Stimulated activated CD8-positive, alpha-beta memory T cell treated with anti-CD3 and anti-CD28 coated beads, Interleukin-15, amount 100 ng/mL, for 24 hours (primary cell): ENCODE measurements around the gene CHRNA10.

Source experiments
- DNase-seq: peaks from one replicate; pipeline ENCODE4 v3.0.0-alpha.2; 2020; ENCODE audit warnings: low read depth

Gene CHRNA10, protein sequence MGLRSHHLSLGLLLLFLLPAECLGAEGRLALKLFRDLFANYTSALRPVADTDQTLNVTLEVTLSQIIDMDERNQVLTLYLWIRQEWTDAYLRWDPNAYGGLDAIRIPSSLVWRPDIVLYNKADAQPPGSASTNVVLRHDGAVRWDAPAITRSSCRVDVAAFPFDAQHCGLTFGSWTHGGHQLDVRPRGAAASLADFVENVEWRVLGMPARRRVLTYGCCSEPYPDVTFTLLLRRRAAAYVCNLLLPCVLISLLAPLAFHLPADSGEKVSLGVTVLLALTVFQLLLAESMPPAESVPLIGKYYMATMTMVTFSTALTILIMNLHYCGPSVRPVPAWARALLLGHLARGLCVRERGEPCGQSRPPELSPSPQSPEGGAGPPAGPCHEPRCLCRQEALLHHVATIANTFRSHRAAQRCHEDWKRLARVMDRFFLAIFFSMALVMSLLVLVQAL

GRCh38 chr11:3671334-3672254 is at the start of gene CHRNA10:
TSS of gene CHRNA10 (minus strand) at chr11:3671384. CDS start at chr11:3671312, 72 bp downstream.
- DNase-seq, result no peak

- no peak for DNase-seq
These were observed 41.1 kb upstream of the CHRNA10 start for GRCh38 chr11:3712274-3712673.

DNA sequence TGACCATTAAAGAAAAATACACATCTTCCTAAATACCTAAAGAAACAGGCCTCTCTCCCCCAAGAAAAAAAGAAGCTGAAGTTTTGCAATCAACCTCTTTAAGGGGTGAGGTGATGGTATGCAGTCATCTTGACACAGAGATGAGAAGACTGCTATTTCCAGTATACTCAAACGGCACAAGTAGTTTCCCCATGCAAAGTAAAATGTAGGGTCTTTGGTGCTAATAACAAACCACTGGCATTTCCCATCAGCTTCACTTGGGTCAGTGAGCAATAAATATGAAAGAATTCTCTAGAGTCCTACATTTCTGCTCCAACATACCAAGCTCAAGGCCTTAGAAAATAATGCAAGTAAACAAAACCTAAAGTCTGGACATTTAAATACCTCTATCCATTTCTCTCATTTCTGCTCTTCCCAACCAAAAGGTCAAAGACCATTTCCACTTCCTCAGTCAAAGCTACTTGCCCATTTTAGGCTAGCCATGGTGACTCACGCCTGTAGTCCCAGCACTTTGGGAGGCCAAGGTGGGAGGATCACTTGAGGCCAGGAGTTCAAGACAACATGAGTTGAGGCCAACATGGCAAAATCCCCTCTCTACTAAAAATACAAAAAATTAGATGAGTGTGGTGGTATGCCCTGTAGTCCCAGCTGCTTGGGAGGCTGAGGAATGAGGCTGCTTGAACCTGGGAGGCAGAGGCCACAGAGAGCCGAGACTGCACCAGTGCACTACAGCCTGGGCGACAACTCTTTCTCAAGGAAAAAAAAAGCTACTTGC is 39.5 kb upstream of the CHRNA10 start:
- no peak for DNase-seq

DNA sequence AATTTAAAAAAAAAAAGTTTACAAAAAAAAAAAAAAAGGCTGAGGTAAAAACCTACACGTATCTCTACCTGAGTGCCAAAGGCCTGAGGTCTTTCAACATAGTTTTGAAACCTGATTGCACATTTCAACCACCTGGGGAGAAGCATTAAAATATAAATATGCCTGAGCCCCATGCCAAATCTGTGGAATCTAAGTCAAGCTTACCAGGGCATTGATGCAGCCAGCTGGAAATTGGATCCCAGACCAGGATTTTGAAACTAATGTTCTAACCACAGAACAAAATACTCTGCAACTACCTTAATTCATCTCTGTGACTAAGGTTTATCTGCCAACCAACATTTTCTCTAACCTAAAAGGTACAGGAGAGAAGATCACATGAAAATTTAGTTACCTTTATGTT is 38.8 kb upstream of the CHRNA10 start:
- DNase-seq, result no peak

GRCh38 chr11:3707176-3707575 is 36.0 kb upstream of the CHRNA10 start:
- DNase-seq, result no peak

- no peak for DNase-seq
These were observed 32.2 kb upstream of the CHRNA10 start for GRCh38 chr11:3703383-3703782.

DNA sequence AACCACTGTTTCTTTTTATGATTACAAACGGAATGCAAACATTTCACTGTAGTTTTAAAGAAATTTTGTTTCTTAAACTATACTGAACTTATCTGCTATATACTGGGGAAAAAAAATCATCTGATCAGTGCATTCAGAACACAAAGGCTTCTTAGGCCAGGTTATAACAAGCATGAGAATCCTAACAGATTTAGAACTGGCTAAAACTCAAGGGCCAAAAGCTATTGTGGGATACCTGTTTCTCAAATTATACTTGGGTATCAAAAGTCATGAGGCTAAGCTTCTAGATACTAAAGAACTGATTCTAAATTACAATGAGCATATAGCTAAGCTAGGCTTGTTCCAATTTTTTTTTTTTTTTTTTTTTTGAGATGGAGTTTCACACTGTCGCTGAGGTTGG is 29.7 kb upstream of the CHRNA10 start:
- no peak for DNase-seq

GRCh38 chr11:3700410-3700809 is 29.2 kb upstream of the CHRNA10 start:
- DNase-seq, result no peak

- DNase-seq, result no peak
These were observed 15.6 kb upstream of the CHRNA10 start for GRCh38 chr11:3686751-3687150.

DNA sequence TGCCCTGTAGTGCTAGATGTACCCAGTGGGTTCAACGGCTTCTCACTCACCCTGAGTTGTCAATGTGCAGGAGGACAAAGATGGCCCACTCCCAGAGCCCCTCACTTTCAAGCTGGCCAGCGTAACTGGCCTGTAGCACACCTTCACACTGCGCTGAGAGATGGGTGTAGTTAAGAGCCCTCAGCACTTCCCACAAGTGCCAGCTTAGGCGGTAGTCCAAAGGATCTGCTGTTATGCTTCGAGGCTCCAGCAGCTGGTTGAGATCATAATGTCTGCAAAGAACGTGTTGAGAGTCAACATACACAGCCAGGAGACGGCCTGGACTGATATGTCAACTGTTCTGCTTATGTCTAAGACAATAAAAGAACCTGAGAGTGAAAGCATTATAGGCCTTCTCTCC is 14.7 kb upstream of the CHRNA10 start:
- DNase-seq, result no peak

DNA sequence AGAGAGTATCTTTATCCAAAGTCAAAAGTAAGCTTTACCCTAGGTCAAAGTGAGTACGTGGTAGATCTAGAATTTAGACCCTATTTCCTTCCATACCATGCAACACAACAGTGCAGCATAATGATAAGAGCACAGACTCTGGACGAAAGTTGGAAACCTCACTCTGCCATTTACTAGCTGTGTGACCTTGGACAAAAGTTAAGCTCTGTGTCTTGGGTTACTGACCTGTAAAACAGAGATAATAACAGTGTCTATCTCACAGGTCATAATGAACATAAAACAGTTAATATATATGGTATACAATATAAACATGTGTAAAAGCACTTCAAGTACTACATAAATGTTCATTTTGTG is 13.6 kb upstream of the CHRNA10 start:
- no peak for DNase-seq

- no peak for DNase-seq
These were observed 13.1 kb upstream of the CHRNA10 start for GRCh38 chr11:3684129-3684818.

DNA sequence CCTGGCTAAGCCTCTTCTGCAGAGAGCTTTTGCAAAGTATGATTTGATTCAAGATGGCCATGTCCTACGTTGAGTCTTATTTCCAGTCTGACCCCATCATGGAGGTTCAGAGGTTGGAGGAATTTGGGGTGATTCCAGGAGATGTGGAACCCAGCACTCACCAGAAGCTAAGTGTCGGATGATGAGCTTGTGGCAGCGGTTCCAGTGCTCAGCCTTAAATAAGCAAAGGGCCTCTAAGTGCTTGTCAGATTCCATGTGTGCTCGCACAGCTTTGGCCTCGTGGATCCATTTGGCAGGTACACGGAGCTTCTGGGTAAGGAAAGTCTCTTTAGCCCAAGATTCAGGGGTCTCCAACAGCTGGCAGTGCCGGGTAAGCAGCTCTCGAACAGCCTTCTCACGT is 11.9 kb upstream of the CHRNA10 start:
- no peak for DNase-seq

- no peak for DNase-seq
These were observed 7.9 kb upstream of the CHRNA10 start for GRCh38 chr11:3679077-3679476.

- DNase-seq, result no peak
These were observed 4.8 kb upstream of the CHRNA10 start for GRCh38 chr11:3675971-3676370.

GRCh38 chr11:3674189-3674588 is 3.0 kb upstream of the CHRNA10 start:
- no peak for DNase-seq

DNA sequence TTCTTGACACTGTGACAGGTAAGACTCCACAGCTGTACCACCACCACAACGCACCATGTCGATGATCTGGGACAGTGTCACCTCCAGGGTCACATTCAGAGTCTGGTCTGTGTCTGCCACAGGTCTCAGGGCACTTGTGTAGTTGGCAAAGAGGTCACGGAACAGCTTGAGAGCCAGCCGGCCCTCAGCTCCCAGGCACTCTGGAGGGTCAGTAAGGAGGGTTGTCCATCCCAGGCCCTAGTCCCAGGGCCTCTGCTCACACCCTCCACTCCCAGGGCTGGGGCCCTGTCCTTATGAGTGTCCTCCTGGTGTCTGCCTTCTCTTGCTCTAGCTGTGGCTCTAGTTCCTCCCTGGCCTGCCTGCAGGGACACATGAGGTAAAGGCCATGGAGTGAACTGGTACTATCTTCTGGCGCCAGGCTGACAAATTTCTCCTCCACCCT is 1.4 kb downstream of the CHRNA10 start:
- no peak for DNase-seq

GRCh38 chr11:3669128-3669527 is 2.1 kb downstream of the CHRNA10 start:
- DNase-seq, result no peak

- DNase-seq, result no peak
These were observed 3.8 kb downstream of the CHRNA10 start for GRCh38 chr11:3667149-3668035.

DNA sequence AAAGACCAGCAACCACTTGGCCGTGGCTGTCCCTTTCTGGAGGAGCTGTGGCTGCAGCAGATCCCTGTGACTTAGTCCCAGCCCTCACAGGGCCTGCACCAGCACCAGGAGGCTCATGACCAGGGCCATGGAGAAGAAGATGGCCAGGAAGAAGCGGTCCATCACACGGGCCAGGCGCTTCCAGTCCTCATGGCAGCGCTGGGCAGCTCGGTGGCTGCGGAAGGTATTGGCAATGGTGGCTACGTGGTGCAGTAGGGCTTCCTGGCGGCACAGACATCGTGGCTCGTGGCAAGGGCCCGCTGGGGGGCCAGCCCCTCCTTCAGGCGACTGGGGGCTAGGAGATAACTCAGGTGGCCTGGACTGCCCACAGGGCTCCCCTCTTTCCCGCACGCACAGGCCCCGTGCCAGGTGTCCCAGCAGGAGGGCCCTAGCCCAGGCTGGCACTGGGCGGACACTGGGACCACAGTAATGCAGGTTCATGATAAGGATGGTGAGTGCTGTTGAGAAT is 5.1 kb downstream of the CHRNA10 start:
- DNase-seq, result no peak
